Lower leg skin (tissue), 4 donors: ENCODE results near the gene CALML6. TPM values are rescaled to one million over a fixed set of nuclear protein-coding genes. Genes with fewer than 3 reads are reported as not detected.

Experiments
- DNase-seq, 2 donors: peaks; one replicate each; pipeline ENCODE4 v3.0.0-alpha.2; 2019; ENCODE audit warnings: low spot score in 2 of 2
- H3K4me3 ChIP-seq: fragments of 200-600 bp; sonication (generic); 2 replicates; pipeline ENCODE4 v1.5.1; 2017; ENCODE audit warnings: mild to moderate bottlenecking, low read depth; ENCODE audit not compliant: poor library complexity, severe bottlenecking
- CTCF ChIP-seq, 3 donors: fragments of 450-650 bp; IDR thresholded peaks; one replicate each; pipeline ENCODE4 v1.5.1; 2016; ENCODE audit warnings: antibody characterized with exemption in 3 of 3, mild to moderate bottlenecking in 3 of 3, moderate library complexity in 2 of 3
- POLR2A ChIP-seq, 2 donors: fragments of 450-650 bp; IDR thresholded peaks; one replicate each; pipeline ENCODE4 v1.6.1; 2016 to 2017; ENCODE audit warnings: antibody characterized with exemption in 2 of 2, mild to moderate bottlenecking in 1 of 2, moderate library complexity in 1 of 2
- WGBS, 2 donors: methylation state at CpG; one replicate each; pipeline ENCODE4 v1.1.5; 2018; 5-methylcytosine and 5-hydroxymethylcytosine counted together
- intact Hi-C: fragments of 100-400 bp; cut with DNase I; formaldehyde crosslinking; loops from one replicate; pipeline ENCODE4 v1.15.0; 2023; ENCODE audit warnings: low total_unique reads
- total RNA-seq, 4 donors: library from RNA; depleted of rRNA; stranded (reverse); fragments of >200 nt; gene quantifications; one replicate each; pipeline ENCODE4 v1.1.0, GENCODE V29; 2016

The CALML6 gene
- under 1 TPM; 0.13 to 0.89 (median 0.65) TPM for total RNA-seq

- WGBS, 2 donors = 71 to 74% methylated on average over 14 to 15 of the region's 15 CpGs
- no peak within 1 kb of the TSS for H3K4me3 ChIP-seq
- no peak for DNase-seq
- intact Hi-C loops = no loop called here
- no peak for TF ChIP-seq POLR2A (IDR thresholded peaks at IDR 0.05)
- no peak for TF ChIP-seq CTCF (IDR thresholded peaks at IDR 0.05)
Observed at GRCh38 chr1:1914971-1915692, at the start of gene CALML6. CALML6 (plus strand) TSS chr1:1915260; CDS start chr1:1915281, 21 bp downstream.

- DNase-seq = no peak
- no peak for TF ChIP-seq POLR2A (IDR thresholded peaks at IDR 0.05)
- no peak for TF ChIP-seq CTCF (IDR thresholded peaks at IDR 0.05)
- no peak overlapping the region for H3K4me3 ChIP-seq
- intact Hi-C loops = no loop called here
- 97 to 98% methylated on average over 3 of the region's 3 CpGs for WGBS, 2 donors
Observed at GRCh38 chr1:1867164-1867563, 47.9 kb upstream of the CALML6 start.

- no peak for DNase-seq
- TF ChIP-seq CTCF (IDR thresholded peaks at IDR 0.05) = no peak
- no peak for TF ChIP-seq POLR2A (IDR thresholded peaks at IDR 0.05)
- H3K4me3 ChIP-seq = no peak overlapping the region
- WGBS, 2 donors = 55 to 64% methylated on average over 4 of the region's 4 CpGs
- intact Hi-C loops = no loop called here
Observed at GRCh38 chr1:1869469-1869868, 45.6 kb upstream of the CALML6 start.

GRCh38 chr1:1872329-1872994, 42.6 kb upstream of the CALML6 start:
- intact Hi-C loops = no loop called here
- TF ChIP-seq CTCF (IDR thresholded peaks at IDR 0.05) = no peak
- no peak for TF ChIP-seq POLR2A (IDR thresholded peaks at IDR 0.05)
- WGBS, 2 donors = 83 to 85% methylated on average over 11 of the region's 11 CpGs
- H3K4me3 ChIP-seq = no peak overlapping the region
- no peak for DNase-seq

GRCh38 chr1:1873186-1873585, 41.9 kb upstream of the CALML6 start:
- H3K4me3 ChIP-seq = no peak overlapping the region
- no peak for TF ChIP-seq POLR2A (IDR thresholded peaks at IDR 0.05)
- TF ChIP-seq CTCF (IDR thresholded peaks at IDR 0.05) = no peak
- WGBS, 2 donors = 40 to 61% methylated on average over 2 of the region's 2 CpGs
- no peak for DNase-seq
- intact Hi-C loops = no loop called here
